GM21360 (cell line): ENCODE results near the gene HNRNPUL2.
A peak's percentile ranks its signal among the peaks of the same experiment; 100 is the strongest.
"Not testable (repeated sequence)": the region's sequence is repeated elsewhere in the genome, so short reads cannot be mapped to it uniquely, and the experiment has no call there.

ENCODE experiments used
- ATAC-seq: cut with Tn5 transposase; IDR thresholded peaks from one replicate; pipeline ENCODE4 v1.9.1; 2021; ENCODE audit warnings: mild to moderate bottlenecking, moderate library complexity; ENCODE audit not compliant: unreplicated experiment

The HNRNPUL2 gene

DNA sequence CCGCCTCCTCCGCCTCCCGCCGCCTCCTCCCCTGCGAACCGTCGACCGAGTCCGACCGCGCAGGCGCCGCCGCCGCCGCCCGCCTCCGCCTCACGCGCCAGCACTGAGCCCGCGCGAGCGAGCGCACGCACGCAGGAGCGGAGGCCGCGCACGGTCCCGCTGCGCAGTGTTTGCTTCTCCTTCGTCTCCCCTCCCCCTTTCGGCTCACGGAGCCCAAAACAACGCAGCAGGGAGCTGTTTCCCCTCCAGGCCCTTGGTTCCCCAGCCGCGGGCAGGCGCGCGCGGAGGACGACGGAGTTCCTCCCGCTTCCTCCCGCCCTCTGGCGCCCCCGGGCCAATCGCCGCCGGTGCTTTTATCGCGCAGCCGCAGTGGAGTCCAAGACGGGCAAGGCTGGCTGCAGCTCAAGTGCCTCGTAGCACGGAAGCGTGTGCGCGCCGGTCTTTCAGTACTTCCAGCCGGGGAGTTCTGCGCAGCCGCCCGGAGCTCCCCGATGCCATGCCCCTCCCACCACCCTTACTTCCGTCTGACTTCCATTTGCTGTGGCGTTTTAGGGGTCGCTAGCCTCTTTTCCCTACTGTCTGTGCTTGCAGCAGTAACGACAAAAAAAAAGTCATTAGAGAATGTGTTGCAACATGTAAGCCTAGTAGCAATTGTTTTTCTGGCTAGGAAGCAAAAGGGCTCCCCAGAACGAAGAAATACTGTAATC lies at the start of gene HNRNPUL2:
HNRNPUL2 (minus strand) TSS at position 293 of the 707 bp plus-strand sequence. CDS start 301 bp downstream, outside the sequence.
- peak; percentile 67 for ATAC-seq

DNA sequence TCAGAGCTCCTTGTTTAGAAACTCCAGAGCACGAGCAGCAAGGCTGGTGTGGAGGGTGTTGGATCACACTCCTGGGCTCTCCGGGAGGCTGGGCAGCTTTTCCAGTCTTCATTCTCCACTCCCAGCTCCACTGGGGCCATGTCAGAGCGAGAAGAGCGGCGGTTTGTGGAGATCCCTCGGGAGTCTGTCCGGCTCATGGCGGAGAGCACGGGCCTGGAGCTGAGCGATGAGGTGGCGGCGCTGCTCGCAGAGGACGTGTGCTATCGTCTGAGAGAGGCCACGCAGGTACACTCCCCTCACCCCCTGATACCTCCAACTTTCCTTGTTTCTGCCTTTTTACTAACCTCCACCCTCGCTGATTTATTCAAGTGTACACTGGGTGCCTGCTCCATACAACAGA lies 48.4 kb upstream of the HNRNPUL2 start:
- ATAC-seq = no peak

DNA sequence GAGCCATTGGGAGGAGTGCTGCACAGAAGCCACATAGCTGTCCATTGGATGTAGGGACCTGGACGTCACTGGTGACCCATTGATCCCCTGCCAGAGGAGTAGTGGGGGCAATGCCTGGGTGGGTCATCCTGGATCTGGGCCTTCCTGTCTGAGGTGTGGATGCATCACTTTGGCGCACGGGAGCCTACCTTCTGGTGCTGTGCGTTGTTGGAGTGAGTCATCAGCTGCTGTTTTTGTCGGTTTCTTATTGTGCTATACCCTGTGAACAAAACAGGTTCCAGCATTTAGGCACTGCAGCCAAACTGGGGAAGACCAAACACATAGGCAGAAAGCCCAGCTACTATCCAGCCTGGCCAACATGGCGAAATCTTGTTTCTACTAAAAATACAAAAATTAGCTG lies 47.1 kb upstream of the HNRNPUL2 start:
- no peak for ATAC-seq

DNA sequence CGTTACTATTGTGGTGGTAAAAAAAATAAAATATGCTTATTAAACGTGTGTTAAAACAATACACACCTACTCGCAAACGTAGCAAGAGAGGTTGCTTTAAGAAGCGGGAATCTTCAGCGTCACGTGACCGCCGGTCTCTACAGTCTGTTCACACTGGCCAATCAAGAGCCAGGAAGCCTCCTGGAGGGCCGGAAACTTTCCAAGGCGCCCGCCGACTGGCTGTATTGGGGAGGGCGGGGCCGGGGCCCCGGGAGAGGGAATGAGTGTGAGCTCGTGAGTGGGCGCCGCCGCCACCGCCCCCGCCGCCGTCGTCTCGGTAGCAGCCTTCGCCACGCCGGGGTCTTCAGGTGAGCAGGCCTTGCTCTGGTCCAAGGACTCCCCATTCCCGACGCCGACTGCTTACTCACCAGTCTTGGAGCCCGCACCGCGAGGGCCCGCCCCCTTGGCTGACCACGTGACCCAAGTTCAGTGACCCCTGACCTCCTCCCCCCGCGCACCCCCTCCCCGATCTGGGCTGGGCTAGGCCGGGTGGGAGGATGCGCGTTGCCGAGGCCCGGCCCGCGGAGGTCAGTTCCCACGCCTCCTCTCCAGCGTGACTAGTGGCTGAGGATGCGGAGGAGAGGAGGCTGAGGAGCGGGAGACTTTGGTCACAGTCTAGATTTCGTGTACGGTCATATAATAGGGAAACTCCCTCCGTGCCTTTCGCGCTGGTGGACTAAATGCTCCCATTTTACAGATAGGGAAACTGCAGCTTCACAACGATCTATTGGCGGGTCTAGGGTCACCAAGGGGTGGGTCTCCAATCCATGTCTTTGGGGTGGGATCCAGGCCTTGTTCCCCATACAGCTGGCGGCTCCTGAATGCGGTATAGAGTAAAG lies 44.1 kb upstream of the HNRNPUL2 start, which contains the start of gene TAF6L:
TAF6L (plus strand) TSS at position 253 of the 878 bp plus-strand sequence. CDS start 4,388 bp downstream, outside the sequence.
- ATAC-seq = peak; percentile 58

DNA sequence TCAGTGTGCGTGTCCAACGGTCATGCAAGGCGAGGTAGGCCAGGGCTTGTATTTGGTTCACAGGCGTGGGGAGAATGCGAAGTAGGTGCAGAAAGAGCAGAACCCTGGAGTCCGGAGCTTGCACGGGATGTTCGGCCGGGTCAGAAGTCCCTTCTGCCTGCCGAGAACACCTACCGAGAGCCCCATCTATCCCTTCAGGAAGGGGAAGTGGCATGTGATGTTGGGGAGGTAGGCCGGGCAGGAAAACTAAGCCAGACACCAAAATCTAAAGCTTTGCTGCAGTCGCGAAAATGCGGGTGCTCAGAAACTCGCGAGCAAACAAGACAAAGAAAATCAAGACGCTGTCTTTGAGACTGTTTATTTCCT lies 43.5 kb upstream of the HNRNPUL2 start:
- no peak for ATAC-seq

DNA sequence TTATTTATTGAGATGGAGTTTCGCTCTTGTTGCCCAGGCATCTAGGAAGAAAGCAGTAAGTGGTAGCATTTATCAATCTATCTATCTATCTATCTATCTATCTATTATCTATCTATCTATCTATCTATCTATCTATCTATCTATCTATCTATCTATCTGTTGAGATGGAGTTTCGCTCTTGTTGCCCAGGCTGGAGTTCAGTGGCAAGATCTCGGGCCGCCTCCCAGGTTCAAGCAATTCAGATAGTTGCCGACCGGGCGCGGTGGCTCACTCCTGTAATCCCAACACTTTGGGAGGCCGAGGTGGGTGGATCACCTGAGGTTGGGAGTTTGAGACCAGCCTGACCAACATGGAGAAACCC lies 33.6 kb upstream of the HNRNPUL2 start:
- ATAC-seq = not testable (repeated sequence)

DNA sequence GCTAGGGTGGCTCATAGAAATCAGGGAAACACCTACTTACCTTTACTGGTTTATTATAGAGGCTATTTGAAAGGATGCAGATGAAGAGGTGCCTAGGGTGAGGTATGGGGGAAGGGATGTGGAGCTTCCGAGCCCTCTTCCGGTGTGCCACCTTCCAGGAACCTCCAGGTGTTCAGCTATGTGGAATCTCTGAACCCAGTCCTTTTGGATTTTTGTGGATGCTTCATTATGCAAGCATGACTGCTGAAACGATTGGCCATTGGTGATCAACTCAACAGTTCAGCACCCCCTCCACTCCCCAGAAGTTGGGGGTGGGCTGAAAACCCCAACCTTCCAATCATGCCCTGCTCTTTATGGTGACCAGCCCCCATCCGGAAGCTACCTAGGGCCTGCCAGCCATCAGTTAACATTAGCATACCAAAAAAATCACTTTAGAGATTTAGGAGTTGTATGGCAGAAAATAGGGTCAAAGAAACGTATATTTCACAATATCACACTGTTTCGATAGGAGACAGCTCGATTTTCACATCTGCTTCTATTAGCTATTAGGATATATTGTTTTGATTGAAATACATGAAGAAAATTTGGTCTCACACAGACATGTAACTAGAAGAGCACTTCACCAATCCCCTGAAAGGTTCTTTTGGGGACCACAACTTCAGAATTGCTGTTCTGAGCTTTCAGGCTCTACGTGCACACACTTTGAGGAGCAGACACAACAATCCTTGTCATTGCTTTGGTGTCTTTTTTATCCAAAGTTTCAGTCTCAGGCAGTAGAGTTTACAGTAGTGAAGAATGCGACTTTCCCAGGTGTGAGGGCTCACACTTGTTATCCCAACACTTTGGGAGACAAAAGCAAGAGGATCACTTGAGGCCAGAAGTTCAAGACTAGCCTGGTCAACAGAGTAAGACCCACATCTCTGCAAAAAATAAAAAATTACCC lies 30.9 kb upstream of the HNRNPUL2 start:
- ATAC-seq = no peak

DNA sequence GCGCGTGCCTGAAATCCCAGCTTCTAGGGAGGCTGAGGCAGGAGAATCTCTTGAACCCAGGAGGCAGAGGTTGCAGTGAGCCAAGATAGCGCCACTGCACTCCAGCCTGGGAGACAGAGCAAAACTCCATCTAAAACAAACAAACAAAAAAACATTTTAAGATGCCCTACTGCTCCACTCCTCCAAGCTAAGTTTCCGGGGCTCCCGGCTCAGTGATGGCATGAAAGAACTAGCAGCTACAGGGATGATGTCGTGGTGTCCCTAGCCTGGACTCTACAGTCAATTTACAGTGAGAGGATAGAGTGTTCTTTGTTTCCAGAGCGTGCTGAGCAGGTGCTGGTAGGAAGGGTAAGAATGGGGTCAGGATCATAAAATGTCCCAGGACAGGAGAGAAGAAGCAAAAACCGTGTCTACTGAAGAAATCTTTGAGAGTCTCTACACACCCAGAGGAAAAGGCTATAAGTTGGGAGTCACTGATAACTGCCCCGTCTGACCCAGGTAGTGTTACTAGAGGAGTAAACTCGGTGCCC lies 27.9 kb upstream of the HNRNPUL2 start:
- ATAC-seq = no peak

DNA sequence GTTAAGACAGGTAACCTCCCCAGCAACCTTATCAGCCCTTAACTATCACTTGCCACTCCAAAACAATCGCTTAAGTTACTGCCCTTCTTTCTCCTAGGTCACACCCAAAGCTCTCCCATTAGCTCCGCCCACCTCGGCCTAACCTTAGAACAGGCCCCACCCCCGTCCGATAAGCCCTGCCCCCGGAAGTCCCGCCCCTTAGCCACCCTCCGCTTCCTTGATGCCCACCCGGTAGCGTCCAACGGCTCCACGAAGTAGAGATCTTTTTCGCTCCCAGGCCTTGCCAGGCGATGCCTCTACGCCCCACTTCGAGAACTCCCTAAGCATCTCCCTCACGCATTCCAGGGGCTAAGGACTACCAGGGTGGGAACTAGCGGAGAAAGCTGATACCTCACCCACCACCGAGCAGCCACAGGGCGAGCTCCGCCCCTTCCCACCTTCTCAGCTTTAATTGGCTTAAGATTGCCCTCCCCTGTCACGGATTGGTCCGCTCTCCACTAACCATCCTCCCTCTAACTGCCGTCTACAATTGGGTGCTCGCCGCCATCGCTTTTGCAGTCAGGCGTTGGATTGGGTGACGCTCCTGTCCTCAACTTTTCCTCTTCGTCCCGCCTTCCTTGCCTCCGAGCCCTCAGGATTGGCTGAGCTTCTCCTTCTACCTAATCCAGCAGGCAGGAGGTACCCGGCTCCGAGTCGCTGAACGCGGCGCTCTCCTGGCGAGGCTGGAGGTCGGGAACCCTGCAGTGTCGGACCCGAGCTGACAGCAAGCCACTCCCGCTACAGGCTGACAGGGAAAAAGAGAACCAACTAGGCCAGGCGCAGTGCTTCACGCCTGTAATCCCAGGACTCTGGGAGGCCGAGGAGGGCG lies 26.7 kb upstream of the HNRNPUL2 start, which contains the start of gene ZBTB3:
ZBTB3 (minus strand) TSS at position 425 of the 868 bp plus-strand sequence. CDS start 496 bp downstream, outside the sequence.
- peak; percentile 92 for ATAC-seq

DNA sequence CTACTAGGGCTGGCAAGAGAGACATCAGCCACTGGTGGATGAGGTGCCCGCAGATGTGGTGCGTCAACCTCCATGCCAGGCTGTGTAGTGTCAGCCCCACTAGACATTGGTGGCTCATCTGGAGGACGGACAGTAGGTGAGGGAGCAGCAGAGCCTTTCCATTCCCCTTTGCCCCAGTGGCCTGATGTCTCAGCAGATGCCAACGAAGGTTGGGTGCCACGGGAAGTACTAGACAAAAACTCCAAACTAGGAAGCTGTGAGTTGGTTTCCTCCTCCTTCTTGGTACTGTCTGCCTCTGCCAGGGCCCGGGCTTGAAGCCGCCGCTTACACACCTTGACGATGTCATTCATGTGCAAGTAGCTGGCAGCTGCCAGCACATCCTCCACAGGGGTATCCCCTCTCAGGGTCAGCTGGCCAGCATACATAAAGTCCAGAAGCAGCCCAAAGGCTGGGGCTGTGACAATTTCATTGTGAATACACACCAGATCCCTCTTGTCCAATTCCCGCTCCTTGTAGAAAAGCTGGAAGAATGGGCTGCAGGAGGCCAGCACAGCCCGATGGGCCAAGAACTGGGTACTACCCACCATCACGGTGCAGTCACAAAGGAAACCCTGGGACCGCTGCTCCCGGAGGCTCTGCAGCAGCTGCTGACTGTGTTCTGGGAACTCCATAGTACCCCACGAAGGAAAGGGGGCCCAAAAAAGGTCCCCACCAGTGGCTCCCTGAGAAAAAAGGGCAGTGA lies 25.9 kb upstream of the HNRNPUL2 start:
- ATAC-seq = no peak

DNA sequence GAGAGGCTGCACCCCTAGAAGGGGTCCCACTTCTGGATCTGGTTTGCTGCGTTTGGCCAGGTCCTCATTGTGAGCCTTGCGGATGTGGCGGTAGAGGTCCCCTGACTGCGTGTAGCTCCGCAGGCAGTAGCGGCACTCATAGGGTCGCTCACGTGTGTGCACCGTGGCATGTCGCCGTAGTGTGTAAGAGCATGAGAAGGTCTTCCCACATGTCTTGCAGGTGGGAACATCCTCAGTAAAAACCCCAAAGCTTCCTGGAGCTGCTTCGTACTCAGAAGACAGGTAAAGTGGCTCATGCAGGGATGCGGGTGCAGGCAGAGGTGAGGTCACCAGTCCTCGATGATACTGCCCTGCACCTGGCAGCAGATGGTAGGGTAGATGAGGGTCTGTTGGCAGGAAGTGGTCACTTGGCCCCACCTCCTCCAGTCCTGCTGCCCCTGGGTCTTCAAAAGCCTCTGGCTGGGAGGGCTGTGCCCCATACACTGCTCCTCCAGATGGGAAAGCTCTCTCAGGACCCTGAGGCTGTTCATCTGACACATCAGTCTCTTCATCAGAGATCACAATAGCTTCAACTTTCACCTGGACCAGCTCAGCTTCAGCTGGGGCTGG lies 25.0 kb upstream of the HNRNPUL2 start:
- ATAC-seq = no peak

DNA sequence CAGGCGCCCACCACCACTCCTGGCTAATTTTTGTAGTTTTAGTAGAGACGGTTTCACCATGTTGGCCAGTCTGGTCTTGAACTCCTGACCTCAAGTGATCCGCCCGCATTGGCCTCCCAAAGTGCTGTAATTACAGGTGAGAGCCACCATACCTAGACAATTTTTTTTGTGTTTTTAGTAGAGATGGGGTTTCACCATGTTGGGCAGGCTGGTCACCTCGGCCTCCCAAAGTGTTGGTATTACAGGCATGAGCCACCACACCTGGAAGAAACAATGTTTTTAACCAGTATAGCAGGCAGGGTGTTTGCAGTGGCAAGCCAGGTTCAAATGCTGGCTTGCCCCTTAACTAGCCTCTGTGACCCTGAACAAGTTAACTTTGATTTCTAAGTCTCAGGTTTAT lies 22.7 kb upstream of the HNRNPUL2 start:
- not testable (repeated sequence) for ATAC-seq

DNA sequence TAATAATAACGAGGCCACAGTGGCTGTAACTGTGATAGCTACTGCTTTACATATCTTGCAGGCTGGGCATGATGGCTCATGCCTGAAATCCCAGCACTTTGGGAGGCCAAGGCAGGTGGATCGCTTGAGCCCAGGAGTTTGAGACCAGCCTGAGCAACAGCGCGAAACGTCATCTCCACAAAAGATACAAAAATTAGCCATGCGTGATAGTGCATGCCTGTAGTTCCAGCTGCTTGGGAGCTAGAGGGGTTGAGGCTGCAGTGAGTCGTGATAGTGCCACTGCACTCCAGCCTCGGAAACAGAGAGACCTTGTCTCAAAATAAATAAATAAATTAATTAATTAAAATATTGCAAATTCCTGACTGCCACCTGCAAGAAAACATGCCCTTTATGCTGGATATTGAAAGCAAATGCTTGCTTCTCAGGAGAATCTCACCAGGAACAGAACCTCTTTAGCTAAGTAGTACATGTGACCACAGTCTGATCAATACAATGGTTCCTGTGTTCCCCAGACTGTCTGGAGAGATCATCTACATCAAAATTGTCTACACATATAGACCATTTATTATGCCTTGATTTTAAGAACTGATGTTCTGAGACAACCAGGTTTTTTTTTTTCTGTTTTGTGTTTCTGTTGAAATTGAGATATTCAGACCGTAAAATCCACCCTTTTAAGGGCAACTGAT lies 20.4 kb upstream of the HNRNPUL2 start:
- ATAC-seq = no peak

DNA sequence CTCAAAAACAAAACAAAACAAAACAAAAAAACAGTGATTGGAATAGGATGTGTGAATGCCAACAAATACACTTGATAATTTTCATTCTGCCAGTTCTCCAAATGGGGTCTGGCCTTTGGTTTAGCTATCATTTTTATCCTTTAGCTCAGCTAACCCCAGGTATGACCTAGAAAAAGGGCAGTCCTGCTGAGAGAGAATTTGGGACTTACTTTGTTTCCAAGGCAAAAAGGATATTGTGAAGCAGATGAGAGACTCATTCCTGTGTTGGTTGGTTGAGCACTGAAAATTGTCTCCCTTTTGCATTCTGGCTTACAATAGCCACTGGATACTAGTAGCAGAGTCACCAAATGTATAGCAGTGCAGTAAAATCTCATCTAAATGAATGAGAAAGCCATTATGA lies 9.9 kb upstream of the HNRNPUL2 start:
- no peak for ATAC-seq

DNA sequence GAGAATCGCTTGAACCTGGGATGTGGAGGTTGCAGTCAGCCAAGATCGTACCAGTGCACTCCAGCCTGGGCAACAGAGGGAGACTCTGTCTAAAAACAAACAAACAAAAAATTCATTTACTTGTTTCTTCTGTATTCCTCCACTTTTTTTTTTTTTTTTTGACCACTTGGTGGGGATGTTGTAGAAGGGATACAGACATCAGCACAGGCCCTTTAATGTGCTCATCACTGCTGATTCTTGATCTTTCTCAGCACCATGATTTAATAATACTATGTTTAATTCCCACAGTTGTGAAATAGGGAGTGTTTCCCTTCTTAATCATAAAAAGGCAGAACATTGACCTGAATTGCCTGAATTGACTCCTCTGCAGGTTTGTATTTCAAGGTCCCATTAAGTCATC lies 5.6 kb upstream of the HNRNPUL2 start:
- ATAC-seq = no peak

DNA sequence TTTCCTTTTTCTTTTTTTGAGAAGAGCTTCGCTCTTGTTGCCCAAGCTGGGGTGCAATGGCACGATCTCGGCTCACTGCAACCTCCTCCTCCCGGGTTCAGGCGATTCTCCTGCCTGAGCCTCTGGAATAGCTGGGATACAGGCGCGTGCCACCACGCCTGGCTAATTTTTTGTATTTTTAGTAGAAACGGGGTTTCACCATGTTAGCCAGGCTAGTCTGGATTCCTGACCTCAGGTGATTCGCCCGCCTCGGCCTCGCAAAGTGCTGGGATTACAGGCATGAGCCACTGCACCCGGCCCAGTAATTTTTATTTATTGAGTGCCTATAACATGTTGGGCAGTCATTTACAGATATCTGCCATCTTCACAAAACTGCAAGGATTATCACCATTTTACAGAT lies 2.8 kb upstream of the HNRNPUL2 start:
- ATAC-seq = not testable (repeated sequence)

DNA sequence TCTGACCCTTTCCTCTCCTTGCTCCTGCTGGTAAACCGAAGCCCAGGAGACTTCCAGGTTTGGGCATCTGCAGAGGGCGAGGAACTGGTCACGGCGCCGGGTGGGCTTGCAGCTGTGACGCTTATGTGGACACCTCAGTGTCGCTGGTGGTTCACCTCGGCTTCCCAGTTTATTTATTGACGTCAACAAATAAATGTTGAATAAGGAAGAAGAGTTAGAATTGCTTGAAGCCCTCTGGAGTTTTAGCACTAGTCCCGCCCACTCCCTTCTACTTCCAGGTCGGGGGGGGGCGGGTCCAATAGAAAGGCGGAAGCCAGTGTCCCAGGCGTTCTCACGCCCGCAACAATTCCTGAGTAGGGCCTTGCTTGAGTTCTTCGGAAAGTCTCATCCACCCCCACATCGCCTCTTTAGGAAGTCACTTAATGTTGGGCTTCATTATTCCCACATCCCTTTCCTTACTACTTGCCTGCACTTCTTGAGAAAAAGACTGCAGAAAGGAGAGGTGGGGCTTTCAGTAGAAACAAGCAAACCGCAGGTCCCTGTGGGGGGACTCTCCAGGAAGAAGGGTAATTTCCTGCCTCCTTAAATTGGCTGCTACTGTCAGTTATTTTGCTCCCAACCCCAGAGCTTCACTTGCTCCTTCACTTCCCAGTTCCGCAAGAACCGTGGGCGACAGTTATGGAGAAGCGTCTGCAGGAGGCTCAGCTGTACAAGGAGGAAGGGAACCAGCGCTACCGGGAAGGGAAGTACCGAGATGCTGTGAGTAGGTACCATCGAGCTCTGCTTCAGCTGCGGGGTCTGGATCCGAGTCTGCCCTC lies 1.1 kb upstream of the HNRNPUL2 start, which contains the start of gene TTC9C:
TTC9C (plus strand) TSS at position 316 of the 818 bp plus-strand sequence; CDS start at position 679, 363 bp downstream.
- ATAC-seq = no peak
